GM12865 (cell line): ENCODE results near the gene IFNGR1.

Experiments used
- DNase-seq: peaks from one replicate; pipeline ENCODE4 v3.0.0; 2010; ENCODE audit warnings: low read depth
- H3K4me3 ChIP-seq: 2 replicates; pipeline ENCODE4 v1.5.1; 2011; ENCODE audit warnings: mild to moderate bottlenecking, low read depth, low read length, control low read depth
- CTCF ChIP-seq: IDR thresholded peaks from 2 replicates; pipeline ENCODE4 v1.5.1; 2011; ENCODE audit warnings: low read length, control low read depth, low read depth, inconsistent platforms; ENCODE audit not compliant: insufficient read depth; ENCODE audit errors: missing control alignments

Gene IFNGR1

GRCh38 chr6:137172734-137173431 is 46.3 kb downstream of the IFNGR1 start:
- DNase-seq, result peak; percentile 23
- H3K4me3 ChIP-seq, result no peak overlapping the region
- TF ChIP-seq CTCF, result no peak

- DNase-seq, result peak; percentile 84
- H3K4me3 ChIP-seq, result no peak overlapping the region
- no peak for TF ChIP-seq CTCF
Observed at GRCh38 chr6:137171824-137172733, 47.1 kb downstream of the IFNGR1 start.

- H3K4me3 ChIP-seq, result no peak overlapping the region
- TF ChIP-seq CTCF, result no peak
- no peak for DNase-seq
Observed at GRCh38 chr6:137171053-137171374, 48.2 kb downstream of the IFNGR1 start.

GRCh38 chr6:137170266-137171052 is 48.7 kb downstream of the IFNGR1 start:
- no peak overlapping the region for H3K4me3 ChIP-seq
- TF ChIP-seq CTCF, result no peak
- no peak for DNase-seq

- no peak for TF ChIP-seq CTCF
- DNase-seq, result peak; percentile 68
Observed at GRCh38 chr6:137167702-137168377, 51.3 kb downstream of the IFNGR1 start.

More at GRCh38 chr6:137167702-137168377, 51.3 kb downstream of the IFNGR1 start:
- H3K4me3 ChIP-seq, result no peak overlapping the region
